Hepatocyte (in vitro differentiated cells): ENCODE results near the gene GHR.

Experiments
- EZH2 ChIP-seq: fragments of 200-600 bp; sonication (generic); IDR thresholded peaks from 2 replicates; pipeline ENCODE4 v1.6.1; 2016; ENCODE audit warnings: antibody characterized with exemption, mild to moderate bottlenecking, borderline replicate concordance
- EZH2phosphoT487 ChIP-seq: fragments of 200-600 bp; sonication (generic); IDR thresholded peaks from one replicate; pipeline ENCODE4 v1.6.1; 2018; ENCODE audit warnings: antibody characterized with exemption, mild to moderate bottlenecking, low read depth, moderate library complexity; ENCODE audit not compliant: unreplicated experiment, severe bottlenecking
- TF ChIP-seq, protein P1 (sequence below): fragments of 200-600 bp; sonication (generic); IDR thresholded peaks from 2 replicates; pipeline ENCODE4 v1.5.1; 2016; ENCODE audit warnings: antibody characterized with exemption, mild to moderate bottlenecking; ENCODE audit not compliant: poor library complexity

DNA sequence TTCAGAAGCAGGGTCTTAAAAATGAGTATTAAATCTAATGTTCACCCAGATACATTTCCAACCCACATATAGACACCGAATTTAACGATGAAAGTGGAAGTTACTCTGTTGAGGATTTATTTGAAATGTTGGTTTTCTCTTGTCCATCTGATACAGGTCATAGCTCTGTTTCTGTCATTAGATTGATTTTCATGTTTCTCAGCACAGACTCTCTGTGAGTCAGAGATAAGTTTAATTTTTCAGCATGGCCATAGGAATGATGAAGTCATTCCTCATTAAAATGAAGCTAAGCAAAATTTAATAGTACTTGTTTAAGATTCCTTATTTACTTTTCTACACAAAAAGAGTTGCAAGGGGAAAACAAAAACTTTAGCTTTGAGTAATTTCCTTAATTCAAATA, 38.8 kb downstream of the GHR start:
- TF ChIP-seq, protein P1, sequence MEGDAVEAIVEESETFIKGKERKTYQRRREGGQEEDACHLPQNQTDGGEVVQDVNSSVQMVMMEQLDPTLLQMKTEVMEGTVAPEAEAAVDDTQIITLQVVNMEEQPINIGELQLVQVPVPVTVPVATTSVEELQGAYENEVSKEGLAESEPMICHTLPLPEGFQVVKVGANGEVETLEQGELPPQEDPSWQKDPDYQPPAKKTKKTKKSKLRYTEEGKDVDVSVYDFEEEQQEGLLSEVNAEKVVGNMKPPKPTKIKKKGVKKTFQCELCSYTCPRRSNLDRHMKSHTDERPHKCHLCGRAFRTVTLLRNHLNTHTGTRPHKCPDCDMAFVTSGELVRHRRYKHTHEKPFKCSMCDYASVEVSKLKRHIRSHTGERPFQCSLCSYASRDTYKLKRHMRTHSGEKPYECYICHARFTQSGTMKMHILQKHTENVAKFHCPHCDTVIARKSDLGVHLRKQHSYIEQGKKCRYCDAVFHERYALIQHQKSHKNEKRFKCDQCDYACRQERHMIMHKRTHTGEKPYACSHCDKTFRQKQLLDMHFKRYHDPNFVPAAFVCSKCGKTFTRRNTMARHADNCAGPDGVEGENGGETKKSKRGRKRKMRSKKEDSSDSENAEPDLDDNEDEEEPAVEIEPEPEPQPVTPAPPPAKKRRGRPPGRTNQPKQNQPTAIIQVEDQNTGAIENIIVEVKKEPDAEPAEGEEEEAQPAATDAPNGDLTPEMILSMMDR: no peak
- TF ChIP-seq EZH2phosphoT487: no peak
- no peak for TF ChIP-seq EZH2
